K562 (cell line): ENCODE measurements around the gene ILDR1.

Experiments used
- CBX1 ChIP-seq: sonication (generic); IDR thresholded peaks from 2 replicates; pipeline ENCODE4 v1.6.1; 2016; ENCODE audit warnings: antibody characterized with exemption, low read depth, mild to moderate bottlenecking
- CCAR2 ChIP-seq: fragments of 200-400 bp; formaldehyde crosslinking; IDR thresholded peaks from 2 replicates; pipeline ENCODE4 v1.6.1; 2017; ENCODE audit warnings: mild to moderate bottlenecking, low read depth, low read length
- CTCF ChIP-seq, 3 experiments: IDR thresholded peaks in 2 of 3; conservative IDR thresholded peaks in 1 of 3; 2 replicates each; pipeline ENCODE4 v1.5.1; 2011 to 2012; ENCODE audit warnings: low read length in 3 of 3, mild to moderate bottlenecking in 3 of 3, control low read depth in 2 of 3, improper control_type of control experiment in 1 of 3, inconsistent platforms in 1 of 3, low read depth in 1 of 3, mixed read lengths in 1 of 3, moderate library complexity in 1 of 3; ENCODE audit not compliant: insufficient read depth in 2 of 3
- EP400 ChIP-seq: fragments of 450-650 bp; IDR thresholded peaks from 2 replicates; pipeline ENCODE4 v1.6.1; 2017; ENCODE audit warnings: antibody characterized with exemption, mild to moderate bottlenecking, moderate library complexity
- FOS ChIP-seq: IDR thresholded peaks from 3 replicates; pipeline ENCODE4 v1.6.1; 2011; ENCODE audit not compliant: insufficient read length; ENCODE audit errors: extremely low read depth
- POLR2A ChIP-seq: fragments of 450-650 bp; conservative IDR thresholded peaks from 2 replicates; pipeline ENCODE4 v1.6.1; 2016
- UBTF ChIP-seq, 2 experiments: IDR thresholded peaks; 2 replicates each; pipeline ENCODE4 v1.6.1; 2012; ENCODE audit warnings: improper control_type of control experiment in 2 of 2, low read depth in 2 of 2, low read length in 2 of 2, borderline replicate concordance in 1 of 2
- USF1 ChIP-seq: sonication (generic); formaldehyde crosslinking; IDR thresholded peaks from 2 replicates; pipeline ENCODE4 v1.9.0; 2022; ENCODE audit warnings: mild to moderate bottlenecking, missing genetic modification reagents
- ZKSCAN1 ChIP-seq: fragments of 150-350 bp; IDR thresholded peaks from 2 replicates; pipeline ENCODE4 v1.6.1; 2016; ENCODE audit warnings: low read depth, low read length

GRCh38 chr3:122064326-122064725, 42.3 kb upstream of the ILDR1 start:
- TF ChIP-seq ZKSCAN1 (no peak), CBX1 (no peak), EP400 (no peak), POLR2A (no peak), UBTF (IDR thresholded peaks at IDR 0.05; ENCODE audit: borderline replicate concordance in 1 of 2, low read depth in 2 of 2, low read length in 2 of 2) (no peak), FOS (no peak), USF1 (CRISPR knock-in tag) (no peak), CTCF (IDR thresholded peaks at IDR 0.05 in 2 of 3, conservative IDR thresholded peaks at IDR 0.05 in 1 of 3; ENCODE audit: insufficient read depth in 2 of 3, low read depth in 1 of 3, low read length in 3 of 3) (no peak), CCAR2 (no peak)
